ENCODE data around the gene PCSK7.

Gene PCSK7

GRCh38 chr11:117172724-117173421, 59.0 kb downstream of the PCSK7 start:
- H3K27me3 ChIP-seq (ENCODE audit: low read length): no peaks in the 10 kb centered on the region
- H3K27ac ChIP-seq (ENCODE audit: low read depth, low read length): no peak overlapping the region
- H3K4me2 ChIP-seq (ENCODE audit: low read depth, low read length, poor library complexity, severe bottlenecking): no peak overlapping the region
- no peak overlapping the region for H2AFZ ChIP-seq (ENCODE audit: low read depth, low read length, severe bottlenecking)
- no peak for TF ChIP-seq EZH2phosphoT487 (conservative IDR thresholded peaks at IDR 0.05; ENCODE audit: low read length)
- TF ChIP-seq, protein P1, sequence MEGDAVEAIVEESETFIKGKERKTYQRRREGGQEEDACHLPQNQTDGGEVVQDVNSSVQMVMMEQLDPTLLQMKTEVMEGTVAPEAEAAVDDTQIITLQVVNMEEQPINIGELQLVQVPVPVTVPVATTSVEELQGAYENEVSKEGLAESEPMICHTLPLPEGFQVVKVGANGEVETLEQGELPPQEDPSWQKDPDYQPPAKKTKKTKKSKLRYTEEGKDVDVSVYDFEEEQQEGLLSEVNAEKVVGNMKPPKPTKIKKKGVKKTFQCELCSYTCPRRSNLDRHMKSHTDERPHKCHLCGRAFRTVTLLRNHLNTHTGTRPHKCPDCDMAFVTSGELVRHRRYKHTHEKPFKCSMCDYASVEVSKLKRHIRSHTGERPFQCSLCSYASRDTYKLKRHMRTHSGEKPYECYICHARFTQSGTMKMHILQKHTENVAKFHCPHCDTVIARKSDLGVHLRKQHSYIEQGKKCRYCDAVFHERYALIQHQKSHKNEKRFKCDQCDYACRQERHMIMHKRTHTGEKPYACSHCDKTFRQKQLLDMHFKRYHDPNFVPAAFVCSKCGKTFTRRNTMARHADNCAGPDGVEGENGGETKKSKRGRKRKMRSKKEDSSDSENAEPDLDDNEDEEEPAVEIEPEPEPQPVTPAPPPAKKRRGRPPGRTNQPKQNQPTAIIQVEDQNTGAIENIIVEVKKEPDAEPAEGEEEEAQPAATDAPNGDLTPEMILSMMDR (IDR thresholded peaks at IDR 0.05; ENCODE audit: insufficient read depth, low read length, poor library complexity, severe bottlenecking): no peak
- H3K9me2 ChIP-seq (replicated peaks; ENCODE audit: insufficient read depth, low read length): no peaks in the 10 kb centered on the region
- H4K20me1 ChIP-seq (ENCODE audit: low read depth, low read length): no peaks in the 10 kb centered on the region
- no peaks in the 10 kb centered on the region for H3K79me2 ChIP-seq (ENCODE audit: insufficient read depth, low read length)
- no peak overlapping the region for H3K4me3 ChIP-seq (ENCODE audit: insufficient read depth, low read length, poor library complexity, severe bottlenecking)
- no peak overlapping the region for H3K9ac ChIP-seq (ENCODE audit: low read length)
- H3K9me3 ChIP-seq (ENCODE audit: insufficient read depth, low read length): no peaks in the 10 kb centered on the region
- peaks cover 2% of the 10 kb centered on the region; the same call in 1 of the 2 replicates for H3F3A ChIP-seq (ENCODE audit: insufficient read depth)
- peaks cover 8% of the 10 kb centered on the region; the same call in 1 of the 2 replicates for H3K36me3 ChIP-seq (ENCODE audit: low read length)

DNA sequence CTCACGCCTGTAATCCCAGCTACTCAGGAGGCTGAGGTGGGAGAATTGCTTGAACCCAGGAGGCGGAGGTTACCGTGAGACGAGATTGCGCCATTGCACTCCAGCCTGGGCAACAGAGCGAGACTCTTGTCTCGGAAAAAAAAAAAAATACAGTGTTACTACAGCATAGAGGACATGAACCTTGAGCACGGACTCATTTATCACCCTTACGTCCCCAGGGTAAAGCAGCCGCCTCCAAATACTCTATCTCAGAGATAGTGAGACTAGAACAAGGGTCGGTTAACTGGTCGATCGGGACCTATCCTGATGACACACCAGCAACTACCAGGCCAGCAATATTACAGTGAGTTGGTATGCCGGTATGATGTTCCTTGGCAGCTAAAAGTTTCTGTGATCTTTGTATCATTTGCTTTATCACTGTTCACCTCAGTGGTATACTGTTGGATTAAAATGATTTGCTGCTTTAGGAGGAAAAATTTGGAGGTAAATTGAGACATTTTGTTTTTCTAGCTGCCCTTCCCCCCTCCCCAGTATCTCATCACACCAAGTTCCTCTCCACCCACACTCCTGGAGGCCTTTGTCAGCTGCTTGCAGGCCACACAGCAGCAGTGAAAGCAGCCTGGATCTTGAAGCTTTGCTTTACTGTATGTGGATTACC, 60.3 kb downstream of the PCSK7 start:
- TF ChIP-seq EZH2phosphoT487 (conservative IDR thresholded peaks at IDR 0.05; ENCODE audit: low read length): no peak
- TF ChIP-seq, protein P1 (IDR thresholded peaks at IDR 0.05; ENCODE audit: insufficient read depth, low read length, poor library complexity, severe bottlenecking): no peak
- no peak overlapping the region for H3K4me2 ChIP-seq (ENCODE audit: low read depth, low read length, poor library complexity, severe bottlenecking)
- H3K9ac ChIP-seq (ENCODE audit: low read length): no peak overlapping the region
- H3F3A ChIP-seq (ENCODE audit: insufficient read depth): no peaks in the 10 kb centered on the region
- H4K20me1 ChIP-seq (ENCODE audit: low read depth, low read length): no peaks in the 10 kb centered on the region
- H2AFZ ChIP-seq (ENCODE audit: low read depth, low read length, severe bottlenecking): no peak overlapping the region
- H3K4me3 ChIP-seq (ENCODE audit: insufficient read depth, low read length, poor library complexity, severe bottlenecking): no peak overlapping the region
- no peak overlapping the region for H3K27ac ChIP-seq (ENCODE audit: low read depth, low read length)
- H3K36me3 ChIP-seq (ENCODE audit: low read length): peaks cover 19% of the 10 kb centered on the region; the same call in 1 of the 2 replicates
- no peaks in the 10 kb centered on the region for H3K79me2 ChIP-seq (ENCODE audit: insufficient read depth, low read length)
- H3K9me3 ChIP-seq (ENCODE audit: insufficient read depth, low read length): no peaks in the 10 kb centered on the region
- no peaks in the 10 kb centered on the region for H3K27me3 ChIP-seq (ENCODE audit: low read length)
- no peaks in the 10 kb centered on the region for H3K9me2 ChIP-seq (replicated peaks; ENCODE audit: insufficient read depth, low read length)

GRCh38 chr11:117171007-117171403, 60.9 kb downstream of the PCSK7 start:
- H3K9me3 ChIP-seq (ENCODE audit: insufficient read depth, low read length): no peaks in the 10 kb centered on the region
- no peak overlapping the region for H2AFZ ChIP-seq (ENCODE audit: low read depth, low read length, severe bottlenecking)
- H3K9ac ChIP-seq (ENCODE audit: low read length): no peak overlapping the region
- no peak overlapping the region for H3K4me3 ChIP-seq (ENCODE audit: insufficient read depth, low read length, poor library complexity, severe bottlenecking)
- no peaks in the 10 kb centered on the region for H4K20me1 ChIP-seq (ENCODE audit: low read depth, low read length)
- no peaks in the 10 kb centered on the region for H3K27me3 ChIP-seq (ENCODE audit: low read length)
- no peak overlapping the region for H3K4me2 ChIP-seq (ENCODE audit: low read depth, low read length, poor library complexity, severe bottlenecking)
- no peaks in the 10 kb centered on the region for H3K9me2 ChIP-seq (replicated peaks; ENCODE audit: insufficient read depth, low read length)
- H3K79me2 ChIP-seq (ENCODE audit: insufficient read depth, low read length): no peaks in the 10 kb centered on the region
- H3F3A ChIP-seq (ENCODE audit: insufficient read depth): no peaks in the 10 kb centered on the region
- no peak for TF ChIP-seq EZH2phosphoT487 (conservative IDR thresholded peaks at IDR 0.05; ENCODE audit: low read length)
- TF ChIP-seq, protein P1 (IDR thresholded peaks at IDR 0.05; ENCODE audit: insufficient read depth, low read length, poor library complexity, severe bottlenecking): no peak
- peaks cover 21% of the 10 kb centered on the region; the same call in 1 of the 2 replicates for H3K36me3 ChIP-seq (ENCODE audit: low read length)
- H3K27ac ChIP-seq (ENCODE audit: low read depth, low read length): no peak overlapping the region
